ENCODE data around the gene CAMK2G.
"Not testable (repeated sequence)": the region's sequence is repeated elsewhere in the genome, so short reads cannot be mapped to it uniquely, and the experiment has no call there.

CAMK2G gene

GRCh38 chr10:73897693-73898092 is 23.3 kb upstream of the CAMK2G start:
- no peak overlapping the region for H3K4me2 ChIP-seq (ENCODE audit: low read depth, low read length, poor library complexity, severe bottlenecking)
- H3K36me3 ChIP-seq (ENCODE audit: low read length), result no peaks in the 10 kb centered on the region
- no peaks in the 10 kb centered on the region for H3K9me3 ChIP-seq (ENCODE audit: insufficient read depth, low read length)
- TF ChIP-seq EZH2phosphoT487 (conservative IDR thresholded peaks at IDR 0.05; ENCODE audit: low read length), result no peak
- TF ChIP-seq, protein P1, sequence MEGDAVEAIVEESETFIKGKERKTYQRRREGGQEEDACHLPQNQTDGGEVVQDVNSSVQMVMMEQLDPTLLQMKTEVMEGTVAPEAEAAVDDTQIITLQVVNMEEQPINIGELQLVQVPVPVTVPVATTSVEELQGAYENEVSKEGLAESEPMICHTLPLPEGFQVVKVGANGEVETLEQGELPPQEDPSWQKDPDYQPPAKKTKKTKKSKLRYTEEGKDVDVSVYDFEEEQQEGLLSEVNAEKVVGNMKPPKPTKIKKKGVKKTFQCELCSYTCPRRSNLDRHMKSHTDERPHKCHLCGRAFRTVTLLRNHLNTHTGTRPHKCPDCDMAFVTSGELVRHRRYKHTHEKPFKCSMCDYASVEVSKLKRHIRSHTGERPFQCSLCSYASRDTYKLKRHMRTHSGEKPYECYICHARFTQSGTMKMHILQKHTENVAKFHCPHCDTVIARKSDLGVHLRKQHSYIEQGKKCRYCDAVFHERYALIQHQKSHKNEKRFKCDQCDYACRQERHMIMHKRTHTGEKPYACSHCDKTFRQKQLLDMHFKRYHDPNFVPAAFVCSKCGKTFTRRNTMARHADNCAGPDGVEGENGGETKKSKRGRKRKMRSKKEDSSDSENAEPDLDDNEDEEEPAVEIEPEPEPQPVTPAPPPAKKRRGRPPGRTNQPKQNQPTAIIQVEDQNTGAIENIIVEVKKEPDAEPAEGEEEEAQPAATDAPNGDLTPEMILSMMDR (IDR thresholded peaks at IDR 0.05; ENCODE audit: insufficient read depth, low read length, poor library complexity, severe bottlenecking), result no peak
- no peak overlapping the region for H3K27ac ChIP-seq (ENCODE audit: low read depth, low read length)
- no peaks in the 10 kb centered on the region for H3K9me2 ChIP-seq (replicated peaks; ENCODE audit: insufficient read depth, low read length)
- H3F3A ChIP-seq (ENCODE audit: insufficient read depth), result no peaks in the 10 kb centered on the region
- no peaks in the 10 kb centered on the region for H3K79me2 ChIP-seq (ENCODE audit: insufficient read depth, low read length)
- H4K20me1 ChIP-seq (ENCODE audit: low read depth, low read length), result no peaks in the 10 kb centered on the region
- no peak overlapping the region for H3K4me3 ChIP-seq (ENCODE audit: insufficient read depth, low read length, poor library complexity, severe bottlenecking)
- H3K27me3 ChIP-seq (ENCODE audit: low read length), result no peaks in the 10 kb centered on the region
- H2AFZ ChIP-seq (ENCODE audit: low read depth, low read length, severe bottlenecking), result no peak overlapping the region
- H3K9ac ChIP-seq (ENCODE audit: low read length), result no peak overlapping the region

DNA sequence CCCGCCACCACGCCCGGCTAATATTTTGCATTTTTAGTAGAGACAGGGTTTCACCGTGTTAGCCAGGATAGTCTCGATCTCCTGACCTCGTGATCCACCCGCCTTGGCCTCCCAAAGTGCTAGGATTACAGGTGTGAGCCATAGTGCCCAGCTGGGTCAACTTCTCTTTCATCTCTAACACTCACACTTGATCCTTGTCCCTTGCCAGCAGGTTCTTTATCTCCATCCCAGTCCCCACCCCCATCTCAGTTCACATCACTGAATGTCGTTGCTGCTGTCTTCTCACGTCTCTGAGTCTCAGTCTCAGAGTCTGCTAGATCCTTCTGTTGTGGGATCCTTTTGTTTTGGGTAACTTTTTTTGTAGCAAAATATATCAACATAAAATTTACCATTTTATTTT is 21.0 kb upstream of the CAMK2G start:
- not testable (repeated sequence) for H3F3A ChIP-seq (ENCODE audit: insufficient read depth); H3K9me2 ChIP-seq (replicated peaks; ENCODE audit: insufficient read depth, low read length); H3K27ac ChIP-seq (ENCODE audit: low read depth, low read length); H3K4me2 ChIP-seq (ENCODE audit: low read depth, low read length, poor library complexity, severe bottlenecking); H4K20me1 ChIP-seq (ENCODE audit: low read depth, low read length); H3K27me3 ChIP-seq (ENCODE audit: low read length); H3K9me3 ChIP-seq (ENCODE audit: insufficient read depth, low read length); H3K79me2 ChIP-seq (ENCODE audit: insufficient read depth, low read length); H2AFZ ChIP-seq (ENCODE audit: low read depth, low read length, severe bottlenecking); H3K36me3 ChIP-seq (ENCODE audit: low read length); H3K4me3 ChIP-seq (ENCODE audit: insufficient read depth, low read length, poor library complexity, severe bottlenecking); H3K9ac ChIP-seq (ENCODE audit: low read length)

GRCh38 chr10:73894245-73894971 is 20.1 kb upstream of the CAMK2G start:
- no peak overlapping the region for H3K4me3 ChIP-seq (ENCODE audit: insufficient read depth, low read length, poor library complexity, severe bottlenecking)
- no peak overlapping the region for H3K9ac ChIP-seq (ENCODE audit: low read length)
- H3K79me2 ChIP-seq (ENCODE audit: insufficient read depth, low read length), result no peaks in the 10 kb centered on the region
- no peak overlapping the region for H3K27ac ChIP-seq (ENCODE audit: low read depth, low read length)
- no peaks in the 10 kb centered on the region for H3K9me2 ChIP-seq (replicated peaks; ENCODE audit: insufficient read depth, low read length)
- H3K36me3 ChIP-seq (ENCODE audit: low read length), result no peaks in the 10 kb centered on the region
- no peaks in the 10 kb centered on the region for H3K27me3 ChIP-seq (ENCODE audit: low read length)
- no peak overlapping the region for H2AFZ ChIP-seq (ENCODE audit: low read depth, low read length, severe bottlenecking)
- H3F3A ChIP-seq (ENCODE audit: insufficient read depth), result no peaks in the 10 kb centered on the region
- H3K4me2 ChIP-seq (ENCODE audit: low read depth, low read length, poor library complexity, severe bottlenecking), result no peak overlapping the region
- no peaks in the 10 kb centered on the region for H3K9me3 ChIP-seq (ENCODE audit: insufficient read depth, low read length)
- TF ChIP-seq, protein P1 (IDR thresholded peaks at IDR 0.05; ENCODE audit: insufficient read depth, low read length, poor library complexity, severe bottlenecking), result no peak
- no peak for TF ChIP-seq EZH2phosphoT487 (conservative IDR thresholded peaks at IDR 0.05; ENCODE audit: low read length)
- no peaks in the 10 kb centered on the region for H4K20me1 ChIP-seq (ENCODE audit: low read depth, low read length)

DNA sequence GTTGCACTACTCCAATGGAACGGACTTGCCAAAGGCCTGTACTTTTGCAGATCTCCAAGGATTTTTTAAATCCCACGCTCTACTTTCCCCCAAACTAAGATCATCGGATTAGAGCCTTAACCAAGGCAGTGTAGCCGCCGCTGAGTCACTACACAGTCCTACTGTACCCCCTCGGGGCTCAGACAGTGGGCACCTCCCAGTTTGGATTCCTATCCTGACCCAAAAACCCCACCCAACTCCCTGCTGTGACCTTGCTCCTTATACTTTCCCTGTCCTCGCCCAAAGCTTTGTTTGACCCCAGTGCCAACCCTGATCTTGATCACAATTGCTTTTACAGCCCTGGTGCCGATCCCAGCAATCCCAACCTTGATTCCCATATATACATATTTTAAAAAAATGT is 19.1 kb upstream of the CAMK2G start:
- TF ChIP-seq EZH2phosphoT487 (conservative IDR thresholded peaks at IDR 0.05; ENCODE audit: low read length), result no peak
- TF ChIP-seq, protein P1 (IDR thresholded peaks at IDR 0.05; ENCODE audit: insufficient read depth, low read length, poor library complexity, severe bottlenecking), result no peak
- no peak overlapping the region for H3K27ac ChIP-seq (ENCODE audit: low read depth, low read length)

More for the DNA sequence above, 19.1 kb upstream of the CAMK2G start:
- H3K4me2 ChIP-seq (ENCODE audit: low read depth, low read length, poor library complexity, severe bottlenecking), result no peak overlapping the region
- H3K9ac ChIP-seq (ENCODE audit: low read length), result no peak overlapping the region
- H3K79me2 ChIP-seq (ENCODE audit: insufficient read depth, low read length), result no peaks in the 10 kb centered on the region
- H3K4me3 ChIP-seq (ENCODE audit: insufficient read depth, low read length, poor library complexity, severe bottlenecking), result no peak overlapping the region
- no peaks in the 10 kb centered on the region for H3K9me3 ChIP-seq (ENCODE audit: insufficient read depth, low read length)
- no peaks in the 10 kb centered on the region for H4K20me1 ChIP-seq (ENCODE audit: low read depth, low read length)
- no peaks in the 10 kb centered on the region for H3K9me2 ChIP-seq (replicated peaks; ENCODE audit: insufficient read depth, low read length)
- no peak overlapping the region for H2AFZ ChIP-seq (ENCODE audit: low read depth, low read length, severe bottlenecking)
- no peaks in the 10 kb centered on the region for H3K36me3 ChIP-seq (ENCODE audit: low read length)
- no peaks in the 10 kb centered on the region for H3F3A ChIP-seq (ENCODE audit: insufficient read depth)
- no peaks in the 10 kb centered on the region for H3K27me3 ChIP-seq (ENCODE audit: low read length)

Data from SU-DHL-6 (cell line).